HL-60 (cell line): ENCODE results near the gene GRK5.

ENCODE experiments used
- GABPA ChIP-seq: IDR thresholded peaks from 2 replicates; pipeline ENCODE4 v1.6.1; 2012; ENCODE audit warnings: low read depth
- SPI1 ChIP-seq: IDR thresholded peaks from 2 replicates; pipeline ENCODE4 v1.6.1; 2012; ENCODE audit warnings: low read depth, mild to moderate bottlenecking, borderline replicate concordance
- TF ChIP-seq, protein P1 (sequence below): IDR thresholded peaks from one replicate; pipeline ENCODE4 v1.5.1; 2011; ENCODE audit warnings: low read length, control low read depth, inconsistent platforms; ENCODE audit not compliant: insufficient read depth
- TF ChIP-seq, protein P2 (sequence below): IDR thresholded peaks from 2 replicates; pipeline ENCODE4 v1.6.1; 2012; ENCODE audit warnings: low read depth; ENCODE audit not compliant: insufficient replicate concordance

DNA sequence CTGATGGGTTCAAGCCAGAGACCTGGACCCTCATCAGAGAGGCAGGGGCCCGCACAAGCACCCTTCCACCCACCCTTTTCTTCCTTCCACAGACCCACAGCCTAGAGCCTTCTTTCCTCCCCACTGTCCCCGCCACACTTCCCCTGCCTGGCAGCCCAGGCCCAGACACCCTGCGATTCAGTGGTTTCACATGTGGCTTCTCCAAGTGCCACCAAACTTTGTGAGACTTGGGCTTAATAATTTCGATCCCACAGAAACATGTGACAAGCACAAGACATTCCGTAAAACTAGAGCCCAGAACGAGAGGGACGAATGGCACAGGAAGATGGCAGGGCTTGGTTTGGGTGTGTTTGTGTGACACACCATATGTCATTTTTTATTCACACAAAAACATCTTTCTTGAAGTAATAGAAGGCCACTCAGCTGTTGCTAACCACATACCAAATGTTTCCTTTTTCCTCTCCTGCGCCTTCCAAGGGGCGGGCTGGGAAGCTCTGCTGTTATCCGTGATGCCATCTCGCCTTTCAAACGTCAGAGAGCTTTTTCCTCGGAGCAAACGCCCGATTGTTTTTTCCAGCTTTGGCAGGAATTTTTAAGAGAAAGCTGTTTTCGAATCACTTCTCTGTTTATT is 162.9 kb downstream of the GRK5 start:
- TF ChIP-seq, protein P1, sequence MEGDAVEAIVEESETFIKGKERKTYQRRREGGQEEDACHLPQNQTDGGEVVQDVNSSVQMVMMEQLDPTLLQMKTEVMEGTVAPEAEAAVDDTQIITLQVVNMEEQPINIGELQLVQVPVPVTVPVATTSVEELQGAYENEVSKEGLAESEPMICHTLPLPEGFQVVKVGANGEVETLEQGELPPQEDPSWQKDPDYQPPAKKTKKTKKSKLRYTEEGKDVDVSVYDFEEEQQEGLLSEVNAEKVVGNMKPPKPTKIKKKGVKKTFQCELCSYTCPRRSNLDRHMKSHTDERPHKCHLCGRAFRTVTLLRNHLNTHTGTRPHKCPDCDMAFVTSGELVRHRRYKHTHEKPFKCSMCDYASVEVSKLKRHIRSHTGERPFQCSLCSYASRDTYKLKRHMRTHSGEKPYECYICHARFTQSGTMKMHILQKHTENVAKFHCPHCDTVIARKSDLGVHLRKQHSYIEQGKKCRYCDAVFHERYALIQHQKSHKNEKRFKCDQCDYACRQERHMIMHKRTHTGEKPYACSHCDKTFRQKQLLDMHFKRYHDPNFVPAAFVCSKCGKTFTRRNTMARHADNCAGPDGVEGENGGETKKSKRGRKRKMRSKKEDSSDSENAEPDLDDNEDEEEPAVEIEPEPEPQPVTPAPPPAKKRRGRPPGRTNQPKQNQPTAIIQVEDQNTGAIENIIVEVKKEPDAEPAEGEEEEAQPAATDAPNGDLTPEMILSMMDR = no peak
- TF ChIP-seq GABPA (no peak), SPI1 (no peak)
- TF ChIP-seq, protein P2, sequence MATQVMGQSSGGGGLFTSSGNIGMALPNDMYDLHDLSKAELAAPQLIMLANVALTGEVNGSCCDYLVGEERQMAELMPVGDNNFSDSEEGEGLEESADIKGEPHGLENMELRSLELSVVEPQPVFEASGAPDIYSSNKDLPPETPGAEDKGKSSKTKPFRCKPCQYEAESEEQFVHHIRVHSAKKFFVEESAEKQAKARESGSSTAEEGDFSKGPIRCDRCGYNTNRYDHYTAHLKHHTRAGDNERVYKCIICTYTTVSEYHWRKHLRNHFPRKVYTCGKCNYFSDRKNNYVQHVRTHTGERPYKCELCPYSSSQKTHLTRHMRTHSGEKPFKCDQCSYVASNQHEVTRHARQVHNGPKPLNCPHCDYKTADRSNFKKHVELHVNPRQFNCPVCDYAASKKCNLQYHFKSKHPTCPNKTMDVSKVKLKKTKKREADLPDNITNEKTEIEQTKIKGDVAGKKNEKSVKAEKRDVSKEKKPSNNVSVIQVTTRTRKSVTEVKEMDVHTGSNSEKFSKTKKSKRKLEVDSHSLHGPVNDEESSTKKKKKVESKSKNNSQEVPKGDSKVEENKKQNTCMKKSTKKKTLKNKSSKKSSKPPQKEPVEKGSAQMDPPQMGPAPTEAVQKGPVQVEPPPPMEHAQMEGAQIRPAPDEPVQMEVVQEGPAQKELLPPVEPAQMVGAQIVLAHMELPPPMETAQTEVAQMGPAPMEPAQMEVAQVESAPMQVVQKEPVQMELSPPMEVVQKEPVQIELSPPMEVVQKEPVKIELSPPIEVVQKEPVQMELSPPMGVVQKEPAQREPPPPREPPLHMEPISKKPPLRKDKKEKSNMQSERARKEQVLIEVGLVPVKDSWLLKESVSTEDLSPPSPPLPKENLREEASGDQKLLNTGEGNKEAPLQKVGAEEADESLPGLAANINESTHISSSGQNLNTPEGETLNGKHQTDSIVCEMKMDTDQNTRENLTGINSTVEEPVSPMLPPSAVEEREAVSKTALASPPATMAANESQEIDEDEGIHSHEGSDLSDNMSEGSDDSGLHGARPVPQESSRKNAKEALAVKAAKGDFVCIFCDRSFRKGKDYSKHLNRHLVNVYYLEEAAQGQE = no peak
